Measurements from ENCODE around the gene BACH1.
A peak's percentile ranks its signal among the peaks of the same experiment; 100 is the strongest.
"Not testable (repeated sequence)": the region's sequence is repeated elsewhere in the genome, so short reads cannot be mapped to it uniquely, and the experiment has no call there.

BACH1 gene

DNA sequence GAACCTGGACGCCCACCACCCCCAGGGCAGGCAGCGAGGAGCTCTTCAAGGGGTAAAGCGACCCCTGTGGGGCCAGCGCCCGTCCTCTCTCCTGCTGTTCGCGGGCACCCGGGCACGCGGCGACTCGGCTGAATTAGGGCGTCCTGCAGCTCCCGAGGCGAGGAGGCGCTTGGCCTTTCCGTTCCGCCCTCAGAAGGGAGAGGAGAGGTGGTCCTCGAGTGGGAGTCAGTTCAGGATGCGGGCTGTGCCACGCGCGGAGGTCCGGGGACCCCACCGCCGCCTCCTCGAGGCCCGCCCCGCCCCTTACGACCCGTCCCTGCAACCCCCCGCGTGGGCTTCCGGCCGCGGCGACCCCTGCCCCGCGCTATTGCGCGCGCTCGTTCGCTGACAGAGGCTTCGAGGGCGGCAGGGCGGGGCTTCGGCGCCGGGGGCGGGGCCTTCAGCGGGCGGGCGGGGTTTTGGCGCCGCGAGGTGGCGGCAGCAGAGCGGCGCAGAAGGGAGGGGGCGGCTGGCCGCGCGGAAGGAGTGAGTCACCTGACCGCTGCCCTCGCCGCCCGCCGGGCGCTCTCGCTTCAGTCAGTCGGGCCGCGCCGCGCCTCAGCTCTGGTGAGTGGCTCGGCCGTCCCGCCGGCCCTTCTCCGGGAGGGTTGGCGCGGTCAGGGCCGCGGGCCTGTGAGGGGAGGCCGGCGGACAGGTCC lies at the start of gene BACH1:
BACH1 (plus strand) TSS at position 575 of the 698 bp plus-strand sequence. CDS start 22,359 bp downstream, outside the sequence.
- DNase-seq: peak; percentile 92

DNA sequence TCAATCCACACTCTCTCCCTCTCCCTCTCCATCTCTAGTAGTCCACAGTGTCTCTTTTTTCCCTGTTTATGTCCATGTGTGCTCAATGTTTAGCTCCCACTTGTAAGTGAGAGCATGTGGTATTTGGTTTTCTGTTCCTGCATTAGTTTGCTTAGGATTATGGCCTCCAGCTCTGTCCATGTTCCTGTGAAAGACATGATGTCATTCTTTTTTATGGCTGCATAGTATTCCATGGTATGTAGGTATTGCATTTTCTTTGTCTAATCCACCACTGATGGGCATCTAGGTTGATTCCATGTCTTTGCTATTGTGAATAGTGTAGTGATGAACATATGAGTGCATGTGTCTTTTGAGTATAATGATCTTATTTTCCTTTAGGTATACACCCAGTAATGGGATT lies 49.4 kb upstream of the BACH1 start:
- DNase-seq: not testable (repeated sequence)

DNA sequence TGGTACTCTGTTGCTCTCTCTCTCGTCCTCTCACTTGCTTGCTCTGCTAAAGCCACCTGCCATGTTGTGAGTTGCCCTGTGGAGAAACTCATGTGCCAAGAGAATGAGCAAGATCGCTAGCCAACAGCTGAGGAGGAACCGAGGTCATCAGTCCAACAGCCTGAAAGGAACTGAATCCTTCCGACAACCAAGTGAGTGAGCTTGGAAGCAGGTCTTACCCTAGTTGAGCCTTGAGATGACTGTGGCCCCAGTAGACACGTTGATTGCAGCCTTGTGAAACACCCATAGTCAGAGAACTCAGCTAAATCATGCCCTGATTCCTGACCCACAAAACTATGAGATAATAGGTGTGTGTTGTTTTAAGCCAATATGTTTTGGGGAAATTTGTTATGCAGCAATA lies 48.1 kb upstream of the BACH1 start:
- DNase-seq: no peak

DNA sequence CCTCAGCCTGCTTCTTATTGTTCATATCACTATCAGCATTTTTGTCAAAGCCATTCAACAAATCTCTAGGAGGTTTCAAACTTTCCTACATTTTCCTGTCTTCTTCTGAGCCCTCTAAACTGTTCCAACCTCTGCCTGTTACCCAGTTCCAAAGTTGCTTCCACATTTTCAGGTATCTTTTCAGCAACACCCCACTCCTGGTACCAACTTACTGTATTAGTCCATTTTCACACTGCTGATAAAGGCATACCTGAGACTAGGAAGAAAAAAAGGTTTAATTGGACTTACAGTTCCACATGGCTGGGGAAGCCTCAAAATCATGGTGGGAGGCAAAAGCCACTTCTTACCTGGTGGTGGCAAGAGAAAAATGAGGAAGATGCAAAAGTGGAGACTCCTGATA lies 44.9 kb upstream of the BACH1 start:
- not testable (repeated sequence) for DNase-seq

DNA sequence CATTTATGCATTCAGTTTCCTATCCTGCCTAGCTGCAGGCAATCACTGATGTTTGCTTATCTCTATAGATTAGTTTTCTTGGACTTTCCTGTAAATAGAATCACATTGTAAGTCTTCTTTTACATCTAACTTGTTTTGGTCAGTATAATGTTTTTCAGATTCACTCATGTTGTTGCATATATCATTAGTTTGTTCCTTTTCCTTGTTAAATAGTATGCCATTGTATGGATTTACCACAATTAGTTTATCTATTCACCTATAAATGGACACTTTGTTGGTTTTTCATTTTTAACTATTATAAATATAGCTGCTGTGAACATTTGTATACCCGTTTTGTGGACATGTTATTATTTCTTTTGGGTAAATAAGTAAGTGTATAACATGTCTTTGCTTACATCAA lies 44.2 kb upstream of the BACH1 start:
- DNase-seq: no peak

DNA sequence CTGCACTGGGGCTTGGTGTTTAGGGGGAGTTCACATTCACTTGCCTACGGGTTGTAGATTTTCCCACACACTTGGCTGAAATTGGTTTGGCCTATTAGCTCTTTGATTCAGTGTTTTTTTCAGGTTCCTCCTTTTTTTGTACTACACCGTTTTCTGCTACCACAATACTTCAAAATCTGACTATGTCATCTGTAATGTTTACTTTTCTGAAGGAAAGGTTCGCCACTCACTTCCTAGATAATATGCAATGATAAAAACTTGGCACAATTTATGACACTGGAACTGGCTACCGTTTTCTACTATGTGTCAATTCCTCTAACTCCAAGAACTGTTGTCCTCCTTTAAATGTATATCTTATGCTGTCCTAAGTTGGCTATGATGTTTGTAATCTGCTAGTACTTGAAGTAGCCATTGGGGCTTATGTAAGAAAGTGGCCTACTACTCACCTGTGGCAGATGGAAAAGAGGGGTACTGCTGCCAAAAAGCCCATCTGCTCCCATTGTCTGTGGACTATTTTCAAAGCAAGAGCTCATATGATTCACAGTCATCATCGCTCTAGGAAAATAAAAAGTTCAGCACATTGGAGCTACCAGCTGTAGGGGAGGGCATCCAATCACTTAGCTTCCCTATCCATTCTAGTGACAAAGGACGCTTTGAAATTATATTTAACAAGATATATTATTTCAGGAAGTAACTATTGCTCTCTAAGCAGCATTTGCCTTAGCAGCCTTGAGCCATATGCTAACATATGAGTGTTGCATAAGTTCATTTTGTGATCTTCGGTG lies 42.4 kb upstream of the BACH1 start:
- DNase-seq: no peak

DNA sequence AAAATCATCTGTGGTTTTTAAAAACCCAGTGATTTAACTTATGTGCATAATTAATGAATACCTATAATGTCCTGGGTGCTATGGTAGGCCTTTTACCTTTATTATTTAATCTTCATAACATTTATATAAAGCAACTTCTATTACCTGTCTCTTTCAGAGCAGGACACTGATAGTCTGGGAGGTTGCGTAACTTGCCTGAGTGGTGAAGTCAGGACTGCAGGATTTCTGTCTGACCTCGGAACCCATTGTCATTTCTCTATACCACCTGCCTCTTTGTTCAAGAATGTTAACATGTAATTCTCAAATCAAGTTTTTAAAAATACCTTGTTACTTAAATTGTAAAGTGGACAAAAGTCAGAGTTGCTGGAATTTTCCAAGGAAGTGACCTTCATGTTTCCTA lies 41.0 kb upstream of the BACH1 start:
- DNase-seq: no peak

DNA sequence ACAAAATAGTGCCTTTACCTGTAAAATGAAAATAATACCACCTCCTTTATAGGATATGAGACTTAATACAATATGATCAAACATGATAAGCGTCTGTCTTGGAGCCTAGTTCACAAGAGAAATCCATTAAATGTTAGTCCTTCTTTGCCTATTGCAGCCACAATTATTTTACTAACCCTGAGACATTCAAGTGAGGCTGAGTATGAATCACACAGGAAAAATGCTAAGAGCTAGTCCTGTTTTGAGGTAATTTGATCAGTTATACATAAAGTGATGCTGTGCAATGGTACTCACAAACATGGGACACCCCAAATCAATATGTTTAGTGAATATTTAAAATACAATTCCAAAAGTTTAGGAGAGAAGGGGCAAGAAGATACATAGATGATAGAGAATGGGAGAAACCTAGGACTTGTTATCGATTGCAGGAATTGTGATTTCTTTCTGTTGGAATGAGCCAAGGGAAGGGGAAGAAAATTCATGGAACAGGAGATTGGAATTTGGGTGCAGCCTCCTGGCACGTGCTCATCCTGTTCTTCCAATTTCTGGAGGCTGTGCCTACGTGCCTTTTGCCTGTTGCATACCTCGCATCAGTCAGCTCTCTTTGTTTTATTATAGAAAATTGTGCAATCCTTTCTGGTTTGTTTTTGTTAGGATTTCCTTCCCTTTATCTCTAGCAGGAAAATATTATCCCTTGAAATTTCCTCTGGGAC lies 39.9 kb upstream of the BACH1 start:
- DNase-seq: no peak

DNA sequence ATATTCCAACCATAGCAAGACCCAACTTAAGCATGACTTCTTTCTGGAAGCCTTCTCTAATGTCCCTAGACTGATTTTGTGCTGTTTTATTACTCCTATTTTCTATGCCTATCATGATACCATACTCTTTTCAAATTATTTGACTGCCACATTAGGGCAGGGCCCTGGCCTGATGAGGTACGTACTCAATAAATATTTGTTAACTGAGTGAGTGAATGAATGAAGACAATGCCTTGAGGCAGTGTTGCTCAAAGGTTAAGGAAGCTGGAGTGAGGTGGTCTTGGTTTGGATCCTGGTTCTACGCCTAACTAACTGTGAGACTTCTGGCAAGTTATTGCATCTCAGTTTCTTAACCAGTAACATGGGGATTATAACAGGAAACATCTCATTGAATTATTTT lies 38.3 kb upstream of the BACH1 start:
- no peak for DNase-seq

DNA sequence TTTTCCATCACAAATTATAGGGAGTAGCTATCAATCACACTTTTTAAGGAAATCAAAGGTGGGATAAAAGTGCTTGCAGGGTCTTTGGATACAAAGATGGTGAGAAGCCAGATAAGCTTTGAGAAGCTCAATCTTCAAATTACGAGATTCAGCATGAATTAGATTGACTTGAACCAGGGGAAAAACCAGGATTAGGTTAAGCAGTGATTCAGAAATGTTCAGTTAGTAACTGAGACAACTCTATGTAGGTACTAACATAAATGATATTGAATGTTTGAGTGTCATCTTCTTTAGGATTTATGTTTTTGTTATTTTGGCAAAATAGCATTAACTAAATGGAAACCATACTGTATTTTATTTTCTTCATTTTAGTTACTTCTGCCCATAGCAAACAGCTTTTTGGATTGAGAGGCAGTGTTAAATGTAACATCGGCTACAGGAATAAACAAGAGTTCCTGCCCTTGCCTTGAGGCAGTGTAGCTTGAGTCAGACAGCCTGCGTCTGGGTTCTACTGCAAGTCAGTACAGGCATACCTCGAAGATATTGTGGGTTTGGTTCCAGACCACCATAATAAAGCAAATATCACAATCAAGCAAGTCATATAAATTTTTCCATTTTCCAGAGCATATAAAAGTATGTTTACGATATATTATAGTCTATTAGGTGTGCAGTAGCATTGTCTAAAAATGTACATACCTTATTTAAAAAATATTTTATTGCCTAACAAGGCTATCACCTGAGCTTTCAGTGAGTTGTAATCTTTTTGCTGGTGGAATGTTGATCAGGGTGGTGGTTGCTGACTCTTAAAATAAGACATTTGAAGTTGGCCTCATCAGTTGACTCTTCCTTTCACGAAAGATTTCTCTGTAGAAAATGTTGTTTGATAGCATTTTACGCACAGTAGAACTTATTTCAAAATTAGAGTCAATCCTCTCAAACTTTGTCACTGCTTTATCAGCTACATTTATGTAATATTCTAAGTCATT lies 36.9 kb upstream of the BACH1 start:
- DNase-seq: no peak

DNA sequence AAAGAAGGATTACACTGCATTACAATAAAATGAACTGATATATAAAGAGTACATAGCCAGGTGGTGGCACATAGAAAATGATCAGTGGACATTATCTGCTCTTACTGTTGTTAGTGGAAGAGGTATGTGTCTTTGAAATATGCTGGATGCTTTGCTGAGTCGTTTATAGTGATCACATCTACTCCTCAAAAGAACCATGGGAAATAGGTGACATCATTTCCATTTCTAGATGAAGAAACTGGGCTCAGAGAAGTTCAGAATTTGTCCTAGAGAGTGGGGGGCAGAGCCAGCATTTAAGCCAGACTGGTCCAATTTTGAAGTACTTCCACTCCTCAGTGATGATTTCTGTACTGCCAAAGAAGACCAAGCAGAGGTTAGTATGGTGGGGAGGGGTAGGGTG lies 34.0 kb upstream of the BACH1 start:
- no peak for DNase-seq

DNA sequence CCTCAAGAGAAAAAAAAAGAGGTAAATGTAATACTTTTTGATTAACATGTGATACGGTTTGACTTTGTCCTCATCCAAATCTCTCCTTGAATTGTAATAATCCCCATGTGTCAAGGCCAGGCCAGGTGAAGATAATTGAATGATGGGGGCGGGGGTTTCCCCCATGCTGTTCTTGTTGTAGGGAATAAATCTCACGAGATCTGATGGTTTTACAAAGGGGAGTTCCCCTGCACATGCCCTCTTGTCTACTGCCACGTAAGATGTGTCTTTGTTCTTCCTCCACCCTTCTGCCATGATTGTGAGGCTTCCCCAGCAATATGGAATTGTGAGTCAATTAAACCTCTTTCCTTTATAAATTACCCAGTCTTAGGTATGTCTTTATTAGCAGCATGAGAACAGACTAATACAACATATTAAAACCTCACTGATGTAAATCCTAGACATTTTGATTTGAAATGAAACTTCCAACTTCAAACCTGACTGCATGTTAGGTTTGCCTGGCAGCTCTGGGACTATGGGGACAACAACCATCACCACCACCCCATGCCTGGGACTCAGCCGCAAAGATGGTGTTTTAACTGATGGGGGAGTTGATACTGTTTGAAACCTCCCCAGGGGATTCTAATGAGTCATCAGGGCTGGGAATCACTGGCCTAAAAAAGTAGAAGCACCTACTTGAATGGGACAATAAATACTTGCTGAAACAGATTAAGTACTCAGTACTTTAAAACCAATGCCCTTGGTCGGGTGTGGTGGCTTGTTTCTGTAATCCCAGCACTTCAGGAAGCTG lies 32.8 kb upstream of the BACH1 start:
- peak; percentile 2 for DNase-seq

DNA sequence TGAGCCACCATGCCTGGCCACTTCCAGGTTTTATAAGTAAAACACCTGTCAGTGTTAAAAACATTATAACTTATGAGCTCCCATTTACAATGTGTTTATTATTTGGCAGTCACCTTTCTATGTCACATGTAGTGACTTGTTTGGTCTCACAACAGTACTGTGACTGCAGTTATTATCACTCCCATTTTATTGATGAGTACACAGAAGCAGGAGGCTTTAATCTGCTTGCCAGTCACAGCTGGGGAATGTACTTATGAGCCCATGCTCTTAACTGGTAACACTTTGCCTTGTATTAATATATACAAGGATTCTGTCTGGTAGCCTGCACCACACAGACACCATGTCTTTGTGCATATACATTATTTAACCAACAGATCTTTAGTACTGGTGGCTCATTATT lies 31.1 kb upstream of the BACH1 start:
- DNase-seq: no peak

DNA sequence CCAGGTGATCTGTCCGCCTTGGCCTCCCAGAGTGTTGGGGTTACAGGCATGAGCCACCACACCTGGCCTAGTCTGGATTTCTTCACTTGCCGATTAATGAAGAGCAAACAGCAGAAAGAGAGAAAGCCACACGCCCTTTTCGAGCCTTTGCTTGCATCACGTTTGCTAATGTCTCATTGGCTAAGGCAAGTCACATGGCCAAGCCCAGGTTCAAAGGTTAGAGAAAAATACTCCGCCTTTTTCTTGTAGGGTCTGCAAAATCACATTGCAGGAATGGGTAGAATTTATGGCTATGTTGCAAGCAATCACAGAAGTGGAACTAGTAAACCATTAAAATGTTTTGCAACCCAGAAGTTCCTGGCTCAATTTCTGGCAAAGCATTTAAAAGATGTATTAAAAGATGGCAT lies 26.8 kb upstream of the BACH1 start:
- DNase-seq: no peak

DNA sequence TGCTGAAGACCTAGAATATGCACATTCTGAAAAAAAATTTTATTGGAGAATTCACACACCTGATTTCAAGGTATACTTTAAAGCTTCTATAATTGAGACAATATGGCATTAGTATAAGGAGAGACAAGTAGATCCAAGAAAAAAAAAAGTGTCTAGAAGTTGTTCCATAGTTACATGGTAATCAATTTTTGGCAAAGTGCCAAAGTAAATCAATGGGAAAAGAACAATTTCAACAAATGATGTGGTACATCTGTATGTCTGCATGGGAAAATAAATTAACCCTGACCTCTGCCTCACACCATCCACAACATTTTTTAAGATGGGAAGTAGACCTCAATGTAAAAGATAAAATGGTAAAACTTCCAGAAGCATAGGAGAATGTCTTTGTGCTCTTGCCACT lies 21.3 kb upstream of the BACH1 start:
- no peak for DNase-seq

DNA sequence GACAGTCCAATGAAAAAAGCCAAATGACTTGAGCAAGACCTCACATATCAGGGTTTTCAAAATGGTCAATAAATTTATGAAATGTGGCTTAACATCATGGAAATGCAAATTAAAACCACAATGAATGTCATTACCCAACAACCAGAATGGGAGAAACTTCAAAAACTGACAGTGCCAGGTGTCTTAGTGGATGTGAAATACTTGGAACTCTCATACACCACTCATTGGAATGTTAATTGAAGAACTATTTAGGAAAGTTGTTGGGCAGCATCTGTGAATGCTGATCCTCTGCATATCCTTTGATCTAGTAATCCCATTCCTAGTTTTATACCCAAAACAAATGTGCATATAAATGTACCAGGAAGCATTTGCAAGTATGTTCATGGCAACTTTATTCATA lies 19.2 kb upstream of the BACH1 start:
- no peak for DNase-seq

DNA sequence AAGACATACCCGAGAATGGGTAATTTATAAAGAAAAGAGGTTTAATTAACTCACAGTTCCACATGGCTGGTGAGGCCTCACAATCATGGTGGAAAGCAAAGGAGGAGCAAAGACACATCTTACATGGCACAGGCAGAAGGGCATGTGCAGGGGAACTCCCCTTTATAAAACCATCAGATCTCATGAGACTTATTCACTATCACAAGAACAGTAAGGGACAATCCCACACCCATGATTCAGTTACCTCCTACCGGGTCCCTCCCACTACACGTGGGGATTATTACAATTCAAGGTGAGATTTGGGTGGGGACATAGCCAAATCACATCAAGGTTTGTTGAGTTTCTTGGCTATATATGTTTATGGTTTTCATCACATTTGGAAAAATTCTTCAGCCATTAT lies 16.9 kb upstream of the BACH1 start:
- not testable (repeated sequence) for DNase-seq

DNA sequence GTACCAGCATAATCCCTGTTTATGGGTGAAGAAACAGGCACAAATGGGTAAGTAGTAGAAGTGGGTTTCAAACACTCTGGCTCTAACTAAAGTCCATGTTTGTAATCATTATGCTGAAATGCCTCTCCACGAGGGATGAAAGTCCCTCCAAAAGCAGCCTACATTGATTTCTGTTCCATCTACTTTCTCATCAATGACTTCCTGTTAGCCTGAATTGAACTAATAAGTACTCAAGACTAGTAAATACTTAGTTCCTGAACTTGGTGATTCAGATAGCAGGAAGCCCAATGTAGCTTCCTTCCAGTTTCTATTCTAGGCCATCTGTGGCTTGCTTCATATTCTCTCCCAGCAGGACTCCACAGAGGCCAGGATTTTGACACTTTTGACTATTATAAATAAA lies 11.3 kb upstream of the BACH1 start:
- no peak for DNase-seq

DNA sequence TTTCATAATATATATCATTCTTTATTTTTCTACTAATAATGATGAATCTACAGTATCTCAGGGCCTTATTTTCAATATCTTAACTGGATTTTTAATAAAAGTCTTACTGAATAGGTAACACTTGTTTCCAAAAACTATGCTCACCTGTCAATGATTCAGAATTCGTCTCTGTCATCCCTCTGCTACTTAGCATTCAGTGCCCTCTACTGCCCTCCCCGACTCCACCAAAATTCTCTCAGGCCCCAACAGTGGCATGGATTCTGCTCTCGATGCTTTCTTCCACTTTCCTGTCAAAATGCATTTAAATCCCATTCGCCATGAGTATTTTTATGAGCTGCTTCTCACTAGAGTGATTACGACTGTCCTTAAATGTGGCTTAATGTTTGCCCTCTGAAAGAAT lies 10.5 kb upstream of the BACH1 start:
- no peak for DNase-seq

DNA sequence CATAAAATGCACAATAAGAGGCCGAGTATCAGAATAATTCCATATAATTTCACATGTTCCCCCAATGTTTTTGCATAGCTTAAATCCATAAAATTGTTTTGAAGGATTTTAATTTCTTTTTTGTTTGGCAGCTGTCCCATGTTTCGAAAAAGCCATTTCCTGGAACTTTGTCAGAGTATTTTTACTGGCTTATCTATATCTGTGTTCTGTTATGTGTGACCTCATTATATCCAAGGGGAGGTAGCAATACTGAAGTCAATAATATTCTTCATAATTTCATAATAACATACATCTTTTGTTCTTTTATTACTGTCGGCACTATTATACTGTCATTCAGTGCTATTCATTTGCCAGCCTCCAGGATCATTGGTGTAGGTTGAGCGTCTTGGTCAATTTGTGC lies 9.4 kb upstream of the BACH1 start:
- no peak for DNase-seq

DNA sequence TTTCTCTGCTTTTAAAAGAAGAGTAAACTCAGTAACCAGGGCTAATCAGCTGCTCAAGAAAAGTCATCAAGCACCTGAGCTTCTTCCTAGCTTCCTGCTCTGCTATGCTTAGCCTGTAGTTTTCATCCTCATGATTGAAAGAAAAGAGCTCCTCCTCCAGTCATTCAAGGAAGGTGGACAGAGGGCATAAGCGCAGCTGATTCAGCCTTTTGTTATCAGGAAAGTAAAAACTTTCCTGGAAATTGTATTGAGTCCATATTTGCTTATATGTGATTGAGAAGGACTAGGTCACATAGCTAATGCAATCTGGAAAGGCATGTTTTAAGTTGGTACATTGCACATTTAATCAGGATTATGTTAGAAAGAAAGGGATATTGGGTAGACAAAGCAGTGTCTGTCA lies 8.5 kb upstream of the BACH1 start:
- DNase-seq: no peak

DNA sequence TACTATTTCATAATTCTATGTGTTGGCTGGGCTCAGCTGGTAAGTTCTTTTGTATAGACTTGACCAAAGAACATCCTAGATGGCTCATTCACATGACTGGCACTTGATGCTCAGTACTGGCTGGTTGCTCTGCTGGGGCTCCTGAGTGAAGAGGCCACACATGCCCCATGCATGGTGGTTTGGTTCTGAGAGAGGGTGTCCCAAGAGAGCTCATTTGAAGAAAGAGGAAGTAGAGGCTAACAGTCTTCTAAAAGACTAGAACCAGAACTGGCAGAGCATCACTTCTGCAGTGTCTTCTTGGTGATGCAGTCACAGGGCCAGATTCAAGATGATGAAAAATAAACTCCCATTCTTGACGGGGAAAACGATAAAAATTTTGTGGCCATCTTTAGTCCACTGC lies 5.2 kb upstream of the BACH1 start:
- no peak for DNase-seq
